ENCODE results near the gene PRKCA.

GRCh38 chr17:66727634-66728570 lies 425.5 kb downstream of the PRKCA start:
- TF ChIP-seq POLR2A (IDR thresholded peaks at IDR 0.05; ENCODE audit: low read length) (no peak), GATA1 (IDR thresholded peaks at IDR 0.05; ENCODE audit: low read depth, low read length) (no peak)

All from erythroblast (primary cell).